OCI-LY7 (cell line): Measurements from ENCODE around the gene DMD. TPM values are rescaled to one million over a fixed set of nuclear protein-coding genes. Genes with fewer than 3 reads are reported as not detected.

ENCODE experiments used
- BruUV-seq: library from RNA; stranded (reverse); fragments of 400-500 nt; replicated peaks from 2 replicates; lab custom pipeline; 2021; lab: Mats Ljungman, UMichigan
- CTCF ChIA-PET: fragments of 300-600 bp; sonication (Branson Sonifier 250); formaldehyde crosslinking; loops from one replicate; lab custom pipeline; 2022; ENCODE audit warnings: antibody characterized with exemption; ENCODE audit not compliant: unreplicated experiment; lab: Charles Lee
- POLR2A ChIA-PET: fragments of 300-600 bp; sonication (Branson Sonifier 250); formaldehyde crosslinking; loops from one replicate; lab custom pipeline; 2022; ENCODE audit warnings: antibody characterized with exemption; lab: Charles Lee
- DNase-seq: peaks from one replicate; pipeline ENCODE4 v3.0.0-alpha.2; 2015; ENCODE audit warnings: low spot score
- H2AFZ ChIP-seq: fragments of 200-600 bp; sonication (generic), shearing (Covaris generic); 2 replicates; pipeline ENCODE4 v1.6.1; 2014; ENCODE audit warnings: mild to moderate bottlenecking, antibody characterized with exemption, low read length, moderate library complexity
- H3K27ac ChIP-seq: fragments of 200-600 bp; sonication (generic); 2 replicates; pipeline ENCODE4 v1.5.1; 2014; ENCODE audit warnings: mixed run types, low read depth, mild to moderate bottlenecking, moderate library complexity, low read length, inconsistent platforms; ENCODE audit not compliant: poor library complexity, severe bottlenecking
- H3K36me3 ChIP-seq: fragments of 200-600 bp; sonication (generic); 2 replicates; pipeline ENCODE4 v1.6.1; 2014; ENCODE audit warnings: mild to moderate bottlenecking, antibody characterized with exemption, low read length, moderate library complexity, mixed read lengths; ENCODE audit not compliant: insufficient read depth
- H3K4me1 ChIP-seq: fragments of 200-600 bp; sonication (generic); 2 replicates; pipeline ENCODE4 v1.5.1; 2014; ENCODE audit warnings: mild to moderate bottlenecking, low read length; ENCODE audit not compliant: insufficient read depth, poor library complexity, severe bottlenecking
- H3K4me2 ChIP-seq: fragments of 200-600 bp; sonication (generic); 2 replicates; pipeline ENCODE4 v1.6.1; 2014; ENCODE audit warnings: mild to moderate bottlenecking, low read length
- H3K4me3 ChIP-seq: fragments of 200-600 bp; sonication (generic); 2 replicates; pipeline ENCODE4 v1.5.1; 2014; ENCODE audit warnings: mild to moderate bottlenecking, low read depth, low read length; ENCODE audit not compliant: poor library complexity, severe bottlenecking
- H3K79me2 ChIP-seq: fragments of 200-600 bp; sonication (generic); 2 replicates; pipeline ENCODE4 v1.6.1; 2016; ENCODE audit warnings: low read depth, mild to moderate bottlenecking, low read length, moderate library complexity, mixed read lengths; ENCODE audit not compliant: insufficient read depth
- H3K9me2 ChIP-seq: fragments of 200-600 bp; sonication (generic); 2 replicates; pipeline ENCODE4 v1.6.1; 2016; ENCODE audit warnings: mild to moderate bottlenecking, low read length, mixed read lengths; ENCODE audit not compliant: insufficient read depth
- H3K9me3 ChIP-seq: fragments of 200-600 bp; sonication (generic); 2 replicates; pipeline ENCODE4 v1.6.1; 2014; ENCODE audit warnings: mild to moderate bottlenecking, mixed run types, low read length, mixed read lengths
- H4K20me1 ChIP-seq: fragments of 200-600 bp; sonication (generic); 2 replicates; pipeline ENCODE4 v1.6.1; 2014; ENCODE audit warnings: mild to moderate bottlenecking, antibody characterized with exemption, low read length, moderate library complexity, mixed read lengths; ENCODE audit not compliant: insufficient read depth
- CTCF ChIP-seq: fragments of 200-600 bp; sonication (generic); conservative IDR thresholded peaks from 2 replicates; pipeline ENCODE4 v1.5.1; 2014; ENCODE audit warnings: mild to moderate bottlenecking, antibody characterized with exemption, low read length, moderate library complexity, mixed read lengths
- EZH2phosphoT487 ChIP-seq: fragments of 200-600 bp; sonication (generic); IDR thresholded peaks from 2 replicates; pipeline ENCODE4 v1.6.1; 2018; ENCODE audit warnings: low read depth, borderline replicate concordance, mild to moderate bottlenecking, mixed run types, antibody characterized with exemption, low read length, moderate library complexity, mixed read lengths
- intact Hi-C: fragments of 100-400 bp; cut with micrococcal nuclease; formaldehyde crosslinking; loops from one replicate; pipeline ENCODE4 v1.10.0; 2022; ENCODE audit not compliant: unreplicated experiment
- total RNA-seq, 2 experiments: library from RNA; depleted of rRNA in 1 of 2; stranded (reverse); fragments of >200 nt in 1 of 2; shearing (Covaris generic) in 1 of 2; gene quantifications; 2 replicates each; pipeline ENCODE4 v1.2.3, GENCODE V29; 2014 to 2022

Gene DMD
- total RNA-seq, 2 experiments from 2014 or later: 20.5 to 61.4 TPM

DNA sequence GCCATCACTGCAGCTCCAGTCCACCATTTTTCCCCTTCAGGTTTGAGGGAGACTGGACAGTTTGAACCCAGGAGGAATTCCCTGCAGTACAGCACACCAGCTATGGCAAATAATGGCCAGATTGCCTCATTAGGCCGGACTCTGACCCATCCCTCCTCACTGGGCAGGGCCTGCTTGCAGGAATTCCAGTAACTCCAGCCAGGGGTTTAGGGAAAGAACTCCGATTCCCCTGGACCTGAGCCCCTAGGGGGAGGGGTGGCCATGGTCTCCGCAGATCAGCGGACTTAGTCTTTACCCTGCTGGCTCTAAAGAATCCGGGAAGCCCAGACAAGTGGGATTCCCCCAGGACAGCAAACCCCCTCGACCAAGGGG lies 342.8 kb downstream of the DMD start:
- H3K9me2 ChIP-seq: no peaks in the 10 kb centered on the region
- H3K9me3 ChIP-seq: no peaks in the 10 kb centered on the region
- no peaks in the 10 kb centered on the region for H3K36me3 ChIP-seq
- H3K79me2 ChIP-seq: no peaks in the 10 kb centered on the region
- no peak overlapping the region for H3K4me3 ChIP-seq
- H3K4me2 ChIP-seq: no peak overlapping the region
- no peak overlapping the region for H3K27ac ChIP-seq
- ChIA-PET POLR2A (no interaction called here), CTCF (no interaction called here)
- H2AFZ ChIP-seq: no peak overlapping the region
- no TSS peak for BruUV-seq
- DNase-seq: no peak
- TF ChIP-seq CTCF: no peak
- no peak for TF ChIP-seq EZH2phosphoT487
- intact Hi-C loops: no loop called here
- no peaks in the 10 kb centered on the region for H4K20me1 ChIP-seq
- no peaks in the 10 kb centered on the region for H3K4me1 ChIP-seq

GRCh38 chrX:32867781-32868523 lies 343.4 kb downstream of the DMD start:
- DNase-seq: no peak
- H2AFZ ChIP-seq: no peak overlapping the region
- no peaks in the 10 kb centered on the region for H3K79me2 ChIP-seq
- no peak overlapping the region for H3K4me3 ChIP-seq
- no peak overlapping the region for H3K27ac ChIP-seq
- no peaks in the 10 kb centered on the region for H3K9me3 ChIP-seq
- no peaks in the 10 kb centered on the region for H3K9me2 ChIP-seq
- no peak overlapping the region for H3K4me2 ChIP-seq
- CTCF ChIA-PET: no interaction called here
- no peak for TF ChIP-seq CTCF
- no peak for TF ChIP-seq EZH2phosphoT487
- H3K4me1 ChIP-seq: no peaks in the 10 kb centered on the region
- intact Hi-C loops: no loop called here
- POLR2A ChIA-PET: no interaction called here
- no peaks in the 10 kb centered on the region for H4K20me1 ChIP-seq
- H3K36me3 ChIP-seq: no peaks in the 10 kb centered on the region
- BruUV-seq: no TSS peak

GRCh38 chrX:32852203-32852602 lies 359.1 kb downstream of the DMD start:
- DNase-seq: no peak
- Histone ChIP-seq H3K4me2 (no peak overlapping the region), H2AFZ (no peak overlapping the region), H3K79me2 (no peaks in the 10 kb centered on the region), H4K20me1 (no peaks in the 10 kb centered on the region), H3K27ac (no peak overlapping the region), H3K4me3 (no peak overlapping the region), H3K9me2 (no peaks in the 10 kb centered on the region), H3K4me1 (no peaks in the 10 kb centered on the region), H3K9me3 (no peaks in the 10 kb centered on the region), H3K36me3 (no peaks in the 10 kb centered on the region)
- TF ChIP-seq EZH2phosphoT487 (no peak), CTCF (no peak)
- CTCF ChIA-PET: no interaction called here
- POLR2A ChIA-PET: no interaction called here
- intact Hi-C loops: no loop called here
- BruUV-seq: no TSS peak
